ENCODE measurements around the gene RNF225.
"Not testable (repeated sequence)": the region's sequence is repeated elsewhere in the genome, so short reads cannot be mapped to it uniquely, and the experiment has no call there.

The RNF225 gene

DNA sequence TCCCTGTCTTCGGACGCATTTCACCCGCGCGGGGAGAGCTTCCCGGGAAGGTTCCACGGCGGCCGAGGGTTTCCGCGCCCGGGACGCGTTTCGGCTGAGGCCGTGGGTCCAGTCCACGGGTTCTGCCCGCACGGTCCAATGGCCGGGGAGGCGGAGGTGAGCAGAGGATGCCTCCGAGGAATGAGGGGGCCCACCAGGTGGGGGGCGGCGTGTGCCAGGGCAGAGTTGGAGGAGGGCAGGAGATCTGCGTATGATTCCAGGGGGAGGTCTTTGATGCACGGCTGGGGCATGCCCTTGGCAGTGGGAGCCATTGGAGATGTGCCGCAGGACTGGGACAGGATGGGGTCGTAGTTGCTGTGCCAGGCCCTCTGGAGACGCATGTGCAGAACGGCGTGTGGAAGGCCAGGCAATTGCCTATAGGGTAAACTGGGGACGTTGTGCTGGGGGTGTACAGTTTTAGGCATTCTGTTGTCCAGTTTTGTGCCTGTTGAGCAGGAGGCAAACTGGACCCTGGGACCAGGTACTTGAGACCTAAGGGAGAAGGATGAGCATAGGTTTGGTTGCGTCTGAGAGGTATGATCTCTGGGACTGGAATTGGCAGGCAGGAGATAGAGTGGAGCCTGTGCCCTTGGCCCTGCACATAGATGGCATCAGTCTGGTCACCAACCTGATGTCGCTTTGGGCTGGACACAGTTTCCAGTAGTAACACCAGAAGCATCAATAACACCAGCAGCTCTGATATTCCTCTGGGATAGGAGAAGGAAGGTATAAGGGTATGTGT is 13.7 kb downstream of the RNF225 start:
- no peak for DNase-seq

DNA sequence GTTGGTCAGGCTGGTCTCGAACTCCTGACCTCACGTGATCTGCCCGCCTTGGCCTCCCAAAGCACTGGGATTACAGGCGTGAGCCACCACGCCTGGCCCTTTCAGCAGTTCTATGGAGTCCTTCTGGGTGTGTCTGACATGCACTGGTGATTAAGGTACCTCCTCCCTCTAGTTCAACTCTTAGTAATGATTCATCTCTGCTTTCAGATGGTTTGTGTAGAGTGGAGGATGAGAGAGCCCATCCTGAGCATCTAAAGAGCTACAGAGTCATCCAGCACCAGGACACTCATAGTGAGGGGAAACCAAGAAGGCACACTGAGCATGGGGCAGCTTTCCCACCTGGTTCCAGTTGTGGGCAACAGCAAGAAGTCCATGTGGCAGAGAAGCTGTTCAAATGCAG is 21.1 kb downstream of the RNF225 start:
- no peak for DNase-seq

DNA sequence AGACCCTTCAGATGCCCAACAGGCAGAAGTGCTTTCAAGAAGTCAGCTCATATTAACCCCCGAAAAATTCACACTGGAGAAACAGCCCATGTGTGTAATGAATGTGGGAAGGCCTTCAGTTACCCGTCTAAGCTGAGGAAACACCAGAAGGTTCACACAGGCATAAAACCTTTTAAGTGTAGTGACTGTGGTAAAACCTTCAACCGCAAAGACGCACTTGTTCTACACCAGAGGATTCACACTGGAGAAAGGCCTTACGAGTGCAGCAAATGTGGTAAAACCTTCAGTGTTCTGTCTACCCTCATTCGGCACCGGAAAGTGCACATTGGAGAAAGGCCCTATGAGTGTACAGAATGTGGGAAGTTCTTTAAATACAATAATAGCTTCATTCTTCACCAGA is 21.6 kb downstream of the RNF225 start:
- DNase-seq = no peak

DNA sequence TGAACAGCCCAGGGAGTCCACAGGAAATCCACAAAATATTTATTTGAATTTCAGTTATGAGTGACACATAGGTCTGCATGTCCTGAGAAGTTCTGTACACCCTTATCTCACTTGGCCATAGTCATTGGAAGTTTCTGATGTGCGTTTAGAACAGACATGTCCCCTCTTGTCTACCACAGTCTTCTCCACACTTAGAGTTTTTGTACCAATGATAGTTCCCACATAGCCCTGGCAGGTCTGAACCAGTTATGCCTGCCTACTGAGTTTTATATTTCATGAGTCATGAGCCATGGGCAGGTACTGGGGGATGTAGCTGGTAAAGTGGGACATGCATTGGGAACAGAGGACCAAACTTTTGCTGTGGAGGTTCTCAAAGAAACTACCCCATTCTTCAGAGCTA is 33.2 kb downstream of the RNF225 start:
- no peak for DNase-seq

DNA sequence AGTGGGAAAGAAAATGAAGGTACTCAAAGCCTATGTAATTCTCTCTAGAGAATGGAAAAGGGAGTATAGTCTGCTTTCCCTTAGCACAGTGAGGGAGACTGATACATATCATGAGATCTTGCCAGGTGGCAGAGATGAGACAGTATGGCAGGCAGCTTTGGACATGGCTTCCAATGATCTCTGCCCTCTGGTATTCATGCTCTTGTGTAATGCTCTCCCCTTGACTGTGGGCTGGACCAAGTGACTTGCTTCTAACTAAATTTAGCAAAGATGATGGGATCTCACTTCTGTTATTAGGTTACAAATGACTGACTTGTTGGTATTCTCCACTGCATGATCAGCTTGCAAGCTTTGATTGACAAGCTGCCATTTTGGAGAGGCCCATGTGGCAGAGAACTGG is 34.3 kb downstream of the RNF225 start:
- no peak for DNase-seq

DNA sequence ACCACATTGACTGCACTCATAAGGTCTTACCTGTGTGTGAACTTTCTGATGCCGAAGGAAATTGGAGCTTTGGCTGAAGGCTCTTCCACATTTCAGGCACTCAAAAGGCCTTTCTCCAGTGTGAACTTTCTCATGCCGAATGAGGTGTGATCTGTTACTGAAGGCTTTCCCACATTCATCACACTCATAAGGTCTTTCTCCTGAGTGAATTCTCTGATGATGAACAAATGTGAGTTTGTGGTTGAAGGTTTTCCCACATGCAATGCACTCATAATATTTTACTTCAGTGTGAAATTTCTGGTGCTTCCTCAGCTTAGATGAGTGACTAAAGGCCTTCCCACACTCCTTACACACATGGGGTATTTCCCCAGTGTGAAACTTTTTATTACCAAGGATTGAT is 38.8 kb downstream of the RNF225 start:
- no peak for DNase-seq

DNA sequence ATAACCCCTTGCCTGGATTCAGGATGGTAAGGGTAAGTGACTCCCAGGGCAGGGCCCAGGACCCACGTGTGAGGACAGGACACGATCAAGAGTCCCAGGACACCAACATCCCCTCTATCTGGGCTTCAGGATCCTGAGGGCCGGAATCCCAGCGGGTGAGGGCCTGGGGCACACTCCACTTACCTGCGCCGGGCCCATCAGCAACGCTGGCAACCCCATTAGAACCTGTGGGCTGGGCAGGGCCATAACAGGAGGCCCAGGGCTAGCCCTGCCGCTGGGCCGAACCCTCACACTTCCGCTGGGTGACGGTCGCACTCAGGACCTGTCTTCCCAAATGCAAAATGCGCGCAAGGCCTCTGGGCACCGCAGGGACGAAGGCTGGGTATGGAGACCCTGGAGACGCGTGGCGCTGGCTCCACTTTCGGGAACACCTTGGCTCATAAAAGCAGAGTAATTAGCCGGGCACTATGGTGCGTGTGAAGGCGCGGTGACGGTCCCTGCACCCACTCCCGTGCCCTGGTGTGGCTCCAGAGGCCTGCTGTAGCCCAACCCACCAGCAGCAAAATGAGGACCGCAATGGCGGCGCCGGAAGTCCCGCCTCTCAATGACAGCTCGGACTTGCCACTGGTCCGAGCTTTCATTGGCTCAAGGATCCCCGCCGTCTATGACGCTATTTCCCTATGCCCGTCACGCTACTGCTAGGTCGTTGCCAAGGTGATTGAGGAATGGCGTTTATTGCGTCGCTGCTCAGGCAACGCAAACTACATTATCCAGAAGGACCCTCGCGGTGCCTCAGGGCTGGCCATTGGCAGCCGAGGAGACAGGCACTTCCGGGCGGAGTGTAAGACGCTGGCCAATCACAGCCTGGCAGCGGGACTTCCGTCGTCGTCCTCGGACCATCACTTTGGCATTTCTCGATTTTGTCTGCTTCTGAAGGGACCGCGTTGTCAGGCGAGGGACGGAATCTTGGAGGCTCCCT is 44.4 kb downstream of the RNF225 start, which contains the start of gene ZNF132:
Gene ZNF132 (minus strand): TSS at position 578 of the 979 bp plus-strand sequence. CDS start 332 bp downstream, at position 246.
- peak; percentile 97 for DNase-seq

DNA sequence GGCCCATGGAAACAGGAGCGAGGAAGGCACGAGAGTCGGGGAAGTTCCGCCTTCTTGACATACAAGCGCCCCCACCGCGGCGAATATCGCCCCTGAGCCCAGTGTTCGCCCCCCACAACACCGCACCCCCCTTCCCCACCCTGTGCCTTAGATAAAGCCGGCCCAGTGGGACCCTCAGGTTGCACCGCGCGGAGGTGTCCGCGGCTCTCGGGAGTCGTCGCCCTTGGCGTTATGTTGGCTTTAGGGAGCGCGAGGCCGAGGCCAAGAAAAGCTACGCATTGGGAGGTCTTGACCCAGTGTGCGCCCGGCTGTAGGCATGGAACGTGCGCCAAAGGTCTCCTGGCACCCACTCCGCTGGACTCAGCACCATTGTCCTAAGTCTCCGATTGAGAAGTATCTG is 45.1 kb downstream of the RNF225 start:
- no peak for DNase-seq

DNA sequence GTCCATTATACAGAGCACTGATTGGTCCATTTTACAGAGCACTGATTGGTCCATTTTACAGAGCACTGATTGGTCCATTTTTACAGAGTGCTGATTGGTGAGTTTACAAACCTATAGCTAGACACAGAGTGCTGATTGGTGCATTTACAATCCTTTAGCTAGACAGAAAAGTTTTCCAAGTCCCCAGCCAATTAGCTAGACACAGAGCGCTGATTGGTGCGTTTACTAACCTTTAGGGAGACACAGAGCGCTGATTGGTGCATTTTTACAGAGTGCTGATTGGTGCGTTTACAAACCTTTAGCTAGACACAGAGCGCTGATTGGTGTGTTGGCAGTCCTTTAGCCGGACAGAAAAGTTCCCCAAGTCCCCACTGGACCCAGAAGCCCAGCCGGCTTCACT is 47.5 kb downstream of the RNF225 start:
- not testable (repeated sequence) for DNase-seq
